Hepatocyte (in vitro differentiated cells): ENCODE results near the gene EXD3. TPM values are rescaled to one million over a fixed set of nuclear protein-coding genes. Genes with fewer than 3 reads are reported as not detected.

Experiments used
- DNase-seq: peaks from one replicate; pipeline ENCODE4 v3.0.0-alpha.2; 2016; ENCODE audit warnings: low spot score
- H2AFZ ChIP-seq: fragments of 200-600 bp; sonication (generic); 2 replicates; pipeline ENCODE4 v1.6.0; 2016; ENCODE audit warnings: antibody characterized with exemption, mild to moderate bottlenecking
- H3K27ac ChIP-seq: fragments of 200-600 bp; sonication (generic); 2 replicates; pipeline ENCODE4 v1.5.1; 2016; ENCODE audit warnings: mild to moderate bottlenecking
- H3K27me3 ChIP-seq: fragments of 200-600 bp; sonication (generic); 2 replicates; pipeline ENCODE4 v1.6.1; 2016
- H3K36me3 ChIP-seq: fragments of 200-600 bp; sonication (generic); replicated peaks from 2 replicates; pipeline ENCODE4 v1.5.1; 2016; ENCODE audit warnings: low read depth; ENCODE audit not compliant: insufficient read depth
- H3K4me1 ChIP-seq: fragments of 200-600 bp; sonication (generic); 2 replicates; pipeline ENCODE4 v1.5.1; 2016; ENCODE audit warnings: mild to moderate bottlenecking, moderate library complexity; ENCODE audit not compliant: insufficient read depth
- H3K4me2 ChIP-seq: fragments of 200-600 bp; sonication (generic); 2 replicates; pipeline ENCODE4 v1.6.0; 2016
- H3K4me3 ChIP-seq: fragments of 200-600 bp; sonication (generic); 2 replicates; pipeline ENCODE4 v1.5.1; 2016; ENCODE audit warnings: mild to moderate bottlenecking
- H3K79me2 ChIP-seq: fragments of 200-600 bp; sonication (generic); 2 replicates; pipeline ENCODE4 v1.6.0; 2017; ENCODE audit warnings: mild to moderate bottlenecking
- H3K9me2 ChIP-seq: fragments of 200-600 bp; sonication (generic); replicated peaks from 2 replicates; pipeline ENCODE4 v1.6.0; 2017; ENCODE audit warnings: mild to moderate bottlenecking; ENCODE audit not compliant: insufficient read depth
- H3K9me3 ChIP-seq: fragments of 200-600 bp; sonication (generic); 2 replicates; pipeline ENCODE4 v1.5.1; 2016; ENCODE audit warnings: low read depth, mild to moderate bottlenecking
- H4K20me1 ChIP-seq: fragments of 200-600 bp; sonication (generic); 2 replicates; pipeline ENCODE4 v1.6.0; 2016; ENCODE audit warnings: mild to moderate bottlenecking; ENCODE audit not compliant: insufficient read depth, poor library complexity, severe bottlenecking
- CTCF ChIP-seq: fragments of 200-600 bp; sonication (generic); IDR thresholded peaks from 2 replicates; pipeline ENCODE4 v1.5.1; 2016; ENCODE audit warnings: antibody characterized with exemption, mild to moderate bottlenecking; ENCODE audit not compliant: poor library complexity
- EZH2 ChIP-seq: fragments of 200-600 bp; sonication (generic); IDR thresholded peaks from 2 replicates; pipeline ENCODE4 v1.6.1; 2016; ENCODE audit warnings: antibody characterized with exemption, mild to moderate bottlenecking, borderline replicate concordance
- EZH2phosphoT487 ChIP-seq: fragments of 200-600 bp; sonication (generic); IDR thresholded peaks from one replicate; pipeline ENCODE4 v1.6.1; 2018; ENCODE audit warnings: antibody characterized with exemption, mild to moderate bottlenecking, low read depth, moderate library complexity; ENCODE audit not compliant: unreplicated experiment, severe bottlenecking
- WGBS: methylation state at CpG from one replicate; pipeline ENCODE4 v1.1.6; 2016; ENCODE audit warnings: low lambda C conversion rate; ENCODE audit errors: missing lambda C conversion rate; 5-methylcytosine and 5-hydroxymethylcytosine counted together
- polyA plus RNA-seq: library from polyadenylated mRNA; unstranded; fragments of >200 nt; fragmentation: Nextera tagmentation; extraction: Ambion mirVana; gene quantifications from 2 replicates; pipeline ENCODE4 v1.2.1, GENCODE V29; 2016
- total RNA-seq: library from RNA; depleted of rRNA; stranded (reverse); fragments of >200 nt; gene quantifications from 2 replicates; pipeline ENCODE4 v1.2.3, GENCODE V29; 2014

The EXD3 gene
- total and polyA plus RNA-seq, 2 experiments from 2014 or later = 11.8 to 21.6 TPM

- Histone ChIP-seq H3K9me3 (no peaks in the 10 kb centered on the region), H3K27ac (peak overlapping the region; percentile 96), H3K36me3 (no peaks in the 10 kb centered on the region), H3K79me2 (peaks cover 5% of the 10 kb centered on the region), H3K4me2 (peak overlapping the region; percentile 91), H3K9me2 (no peaks in the 10 kb centered on the region), H3K27me3 (no peaks in the 10 kb centered on the region), H3K4me1 (peaks cover 48% of the 10 kb centered on the region), H4K20me1 (no peaks in the 10 kb centered on the region), H3K4me3 (no peak overlapping the region), H2AFZ (peak overlapping the region; percentile 31)
- 32% methylated on average over 35 of the region's 35 CpGs for WGBS
- no peak for TF ChIP-seq EZH2
- TF ChIP-seq CTCF = peak; percentile 36
- no peak for TF ChIP-seq EZH2phosphoT487
- DNase-seq = peak; percentile 56
Observed at GRCh38 chr9:137294681-137295237, 128.2 kb downstream of the EXD3 start.

- H3K79me2 ChIP-seq = no peaks in the 10 kb centered on the region
- peaks cover 42% of the 10 kb centered on the region for H3K4me1 ChIP-seq
- no peaks in the 10 kb centered on the region for H3K9me2 ChIP-seq
- H3K27ac ChIP-seq = peak overlapping the region; percentile 96
- H3K36me3 ChIP-seq = no peaks in the 10 kb centered on the region
- H2AFZ ChIP-seq = peak overlapping the region; percentile 31
- 49% methylated on average over 11 of the region's 11 CpGs for WGBS
- H3K27me3 ChIP-seq = no peaks in the 10 kb centered on the region
- peak overlapping the region; percentile 34 for H3K4me2 ChIP-seq
- no peaks in the 10 kb centered on the region for H4K20me1 ChIP-seq
- no peaks in the 10 kb centered on the region for H3K9me3 ChIP-seq
- H3K4me3 ChIP-seq = no peak overlapping the region
- no peak for TF ChIP-seq EZH2
- no peak for TF ChIP-seq CTCF
- DNase-seq = peak; percentile 85
Observed at GRCh38 chr9:137294091-137294680, 128.8 kb downstream of the EXD3 start.

- no peaks in the 10 kb centered on the region for H4K20me1 ChIP-seq
- H3K4me3 ChIP-seq = no peak overlapping the region
- 60% methylated on average over 29 of the region's 29 CpGs for WGBS
- H2AFZ ChIP-seq = no peak overlapping the region
- TF ChIP-seq EZH2phosphoT487 (no peak), CTCF (no peak), EZH2 (no peak)
- peak overlapping the region; percentile 59 for H3K4me2 ChIP-seq
- no peaks in the 10 kb centered on the region for H3K79me2 ChIP-seq
- peak; percentile 86 for DNase-seq
- H3K27me3 ChIP-seq = no peaks in the 10 kb centered on the region
- peaks cover 38% of the 10 kb centered on the region for H3K4me1 ChIP-seq
- no peaks in the 10 kb centered on the region for H3K9me2 ChIP-seq
- H3K9me3 ChIP-seq = no peaks in the 10 kb centered on the region
- no peaks in the 10 kb centered on the region for H3K36me3 ChIP-seq
- peak overlapping the region; percentile 96 for H3K27ac ChIP-seq
Observed at GRCh38 chr9:137293482-137294090, 129.4 kb downstream of the EXD3 start.
